Sigmoid colon (tissue), 4 donors: ENCODE measurements around the gene AMIGO2.
"Not testable (repeated sequence)": the region's sequence is repeated elsewhere in the genome, so short reads cannot be mapped to it uniquely, and the experiment has no call there.

Experiments used
- CTCF ChIP-seq, 4 experiments: fragments of 450-650 bp in 3 of 4; fragments of 200-600 bp in 1 of 4; IDR thresholded peaks; one replicate each; pipeline ENCODE4 v1.5.1; 2016 to 2019; ENCODE audit warnings: antibody characterized with exemption in 4 of 4, mild to moderate bottlenecking in 3 of 4, moderate library complexity in 2 of 4
- EP300 ChIP-seq, 4 donors: sonication (generic); formaldehyde crosslinking; IDR thresholded peaks; one replicate each; pipeline ENCODE4 v1.6.1; 2017; ENCODE audit warnings: antibody characterized with exemption in 4 of 4
- POLR2A ChIP-seq, 2 donors: fragments of 450-650 bp; IDR thresholded peaks; one replicate each; pipeline ENCODE4 v1.6.1; 2016; ENCODE audit warnings: antibody characterized with exemption in 2 of 2, mild to moderate bottlenecking in 2 of 2, moderate library complexity in 2 of 2
- POLR2AphosphoS5 ChIP-seq, 4 donors: sonication (generic); formaldehyde crosslinking; IDR thresholded peaks; one replicate each; pipeline ENCODE4 v1.6.1; 2017; ENCODE audit warnings: antibody characterized with exemption in 4 of 4

GRCh38 chr12:47056944-47057343 is 22.8 kb downstream of the AMIGO2 start:
- TF ChIP-seq CTCF, POLR2A, POLR2AphosphoS5, EP300 (IDR thresholded peaks at IDR 0.05): not testable (repeated sequence)
